Measurements from ENCODE around the gene RTP2. TPM values are rescaled to one million over a fixed set of nuclear protein-coding genes. Genes with fewer than 3 reads are reported as not detected.
A peak's percentile ranks its signal among the peaks of the same experiment; 100 is the strongest.

The RTP2 gene
- total RNA-seq, 2 donors from 2014 or later = not detected

DNA sequence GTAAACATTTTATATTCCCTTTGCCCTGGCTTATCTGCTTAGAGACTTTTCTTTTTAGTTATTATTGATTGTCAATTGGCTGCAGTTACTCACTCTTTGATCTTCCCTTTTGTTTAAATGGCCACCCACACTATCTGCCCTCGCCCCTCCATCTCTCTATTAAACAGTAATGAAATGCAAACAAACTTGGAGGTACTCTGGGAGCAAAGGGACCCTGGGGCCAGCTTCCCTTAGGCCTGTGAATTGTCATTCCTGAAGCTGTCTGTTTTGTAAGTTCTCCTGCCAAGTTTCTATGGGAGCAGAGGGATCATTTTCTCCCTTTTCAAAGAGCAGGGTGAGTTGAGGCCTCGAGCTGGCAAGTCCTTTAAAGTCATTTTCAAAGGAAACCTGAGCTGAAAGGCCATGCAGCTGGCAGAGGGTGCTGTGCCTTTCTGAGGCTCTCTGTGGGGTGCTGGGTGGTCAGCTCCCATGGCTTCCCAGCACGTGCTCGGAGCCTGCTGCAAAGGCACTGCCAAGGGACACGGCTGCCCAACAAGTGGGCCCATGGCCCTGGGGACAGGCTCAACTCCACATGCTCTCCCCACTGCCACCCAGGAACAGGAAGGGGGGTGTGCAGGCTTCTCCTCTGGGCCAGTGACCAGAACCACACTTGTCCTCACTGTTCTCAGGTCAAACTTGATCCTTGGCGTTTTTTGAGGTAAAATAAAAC lies 17.4 kb upstream of the RTP2 start:
- Mint-ChIP-seq H3K27ac (no peak overlapping the region), H3K36me3 (ENCODE audit: insufficient read depth in 2 of 2) (peaks cover 0 to 8% of the 10 kb centered on the region in 2 donors), H3K4me3 (no peak overlapping the region), H3K27me3 (ENCODE audit: low read depth) (no peaks in the 10 kb centered on the region), H3K4me1 (ENCODE audit: low read depth) (peaks cover under 1% of the 10 kb centered on the region), H3K9me3 (no peaks in the 10 kb centered on the region)
- no peak for ATAC-seq (replicated peaks in 1 of 2)
- no peak for DNase-seq

DNA sequence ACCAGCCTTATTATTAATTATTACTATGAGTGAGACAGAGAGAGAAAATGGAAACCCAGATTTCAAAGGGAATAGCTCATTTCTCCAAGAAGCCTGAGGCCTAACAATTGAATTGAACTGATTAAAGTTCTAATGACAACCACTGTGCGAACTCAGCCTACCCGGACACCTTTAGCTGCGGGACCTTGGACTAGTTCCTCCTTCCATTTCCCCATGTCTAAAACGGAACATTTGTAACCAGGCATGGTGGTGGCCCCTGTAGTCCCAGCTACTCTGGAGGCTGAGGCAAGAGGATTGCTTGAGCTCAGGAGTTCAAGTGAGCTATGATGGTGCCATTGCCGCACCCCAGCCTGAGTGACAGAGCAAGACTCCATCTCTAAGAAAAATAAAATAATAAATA lies 16.4 kb upstream of the RTP2 start:
- Mint-ChIP-seq H3K27ac (no peak overlapping the region), H3K4me1 (ENCODE audit: low read depth) (peaks cover 10% of the 10 kb centered on the region), H3K9me3 (no peaks in the 10 kb centered on the region), H3K4me3 (no peak overlapping the region), H3K27me3 (ENCODE audit: low read depth) (no peaks in the 10 kb centered on the region), H3K36me3 (ENCODE audit: insufficient read depth in 2 of 2) (peaks cover 0 to 4% of the 10 kb centered on the region in 2 donors)
- DNase-seq (no peak), ATAC-seq (replicated peaks in 1 of 2) (no peak)

DNA sequence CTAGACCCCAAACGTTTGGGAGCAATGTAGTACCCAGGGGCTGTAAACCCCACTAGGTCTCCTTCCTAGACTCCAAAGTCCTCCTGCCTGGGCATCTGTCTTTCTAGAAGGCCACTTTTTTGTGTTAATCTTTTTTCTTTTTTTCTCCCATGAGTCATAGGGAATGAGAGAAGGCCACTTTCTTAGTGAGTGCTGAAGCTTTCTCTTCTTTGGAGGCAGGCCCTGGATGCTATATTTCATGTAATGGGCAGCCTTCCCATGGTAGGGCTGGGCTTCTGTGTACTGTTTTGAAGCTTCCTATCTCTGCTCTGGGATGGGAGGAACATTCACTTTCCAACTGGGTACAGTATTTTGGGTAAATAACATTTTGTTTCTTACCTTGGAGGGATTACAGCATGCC lies 15.2 kb upstream of the RTP2 start:
- Mint-ChIP-seq H3K4me1 (ENCODE audit: low read depth) (peaks cover 14% of the 10 kb centered on the region), H3K9me3 (no peaks in the 10 kb centered on the region), H3K4me3 (no peak overlapping the region), H3K27me3 (ENCODE audit: low read depth) (no peaks in the 10 kb centered on the region), H3K36me3 (ENCODE audit: insufficient read depth in 2 of 2) (no peaks in the 10 kb centered on the region), H3K27ac (no peak overlapping the region)
- DNase-seq (no peak), ATAC-seq (replicated peaks in 1 of 2) (no peak)

DNA sequence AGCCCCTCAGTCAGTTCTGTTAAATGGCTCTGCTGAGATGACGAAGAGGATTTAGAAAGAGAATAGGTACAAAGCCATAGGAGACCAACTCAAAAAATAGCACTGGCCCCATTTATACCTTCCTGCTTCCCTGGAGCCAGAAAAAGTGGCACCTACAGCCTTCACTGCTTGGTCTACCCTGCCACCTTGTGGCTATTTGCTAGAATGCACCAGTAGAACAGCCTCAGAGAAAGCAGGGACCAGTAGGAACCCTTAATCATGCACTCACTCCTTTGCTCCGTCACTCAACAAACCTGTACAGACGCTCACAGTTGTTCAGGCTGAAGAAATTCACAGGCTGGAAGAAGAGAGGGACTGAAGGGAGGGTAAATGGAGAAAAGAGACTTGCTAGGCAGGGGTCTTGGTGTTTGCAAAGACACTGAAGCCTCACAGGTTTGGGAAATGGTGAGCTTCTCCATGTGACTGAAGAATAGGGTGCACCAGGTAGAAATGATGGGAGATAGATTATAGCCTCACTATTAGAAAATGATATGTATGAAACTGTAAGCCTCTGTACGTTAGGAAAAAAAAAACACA lies 12.1 kb upstream of the RTP2 start:
- H3K27ac Mint-ChIP-seq = no peak overlapping the region
- no peaks in the 10 kb centered on the region for H3K27me3 Mint-ChIP-seq (ENCODE audit: low read depth)
- H3K4me3 Mint-ChIP-seq = no peak overlapping the region

DNA sequence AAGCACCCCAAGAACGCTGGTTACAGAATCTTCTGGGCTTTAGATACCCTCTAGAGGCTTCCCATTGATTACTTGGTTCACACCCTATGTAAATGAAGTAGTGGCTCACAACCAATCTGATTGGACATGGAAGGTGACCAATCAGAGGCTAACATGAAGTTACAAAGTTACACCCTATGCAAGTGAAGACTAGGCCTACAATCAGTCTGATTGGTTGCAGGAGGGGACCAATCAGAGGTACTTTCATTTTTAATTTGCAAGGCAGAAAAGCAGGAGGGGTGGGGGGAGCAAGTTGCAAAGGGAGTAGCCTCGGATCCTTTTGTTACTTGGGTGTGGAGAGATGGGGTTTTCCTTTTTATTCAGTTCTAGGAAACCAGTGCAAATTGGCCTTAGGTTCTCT lies 11.1 kb upstream of the RTP2 start:
- Mint-ChIP-seq H3K9me3 (no peaks in the 10 kb centered on the region), H3K27me3 (ENCODE audit: low read depth) (no peaks in the 10 kb centered on the region), H3K36me3 (ENCODE audit: insufficient read depth in 2 of 2) (no peaks in the 10 kb centered on the region), H3K4me3 (no peak overlapping the region), H3K27ac (no peak overlapping the region), H3K4me1 (ENCODE audit: low read depth) (peaks cover 14% of the 10 kb centered on the region)
- ATAC-seq (replicated peaks in 1 of 2) = peak; percentile 52 to 68
- no peak for DNase-seq

More for the DNA sequence above, 12.1 kb upstream of the RTP2 start:
- DNase-seq (peak; percentile 68 to 79), ATAC-seq (replicated peaks in 1 of 2) (peak; percentile 78 to 81)
- H3K36me3 Mint-ChIP-seq (ENCODE audit: insufficient read depth in 2 of 2) = no peaks in the 10 kb centered on the region
- no peaks in the 10 kb centered on the region for H3K9me3 Mint-ChIP-seq
- peaks cover 14% of the 10 kb centered on the region for H3K4me1 Mint-ChIP-seq (ENCODE audit: low read depth)

DNA sequence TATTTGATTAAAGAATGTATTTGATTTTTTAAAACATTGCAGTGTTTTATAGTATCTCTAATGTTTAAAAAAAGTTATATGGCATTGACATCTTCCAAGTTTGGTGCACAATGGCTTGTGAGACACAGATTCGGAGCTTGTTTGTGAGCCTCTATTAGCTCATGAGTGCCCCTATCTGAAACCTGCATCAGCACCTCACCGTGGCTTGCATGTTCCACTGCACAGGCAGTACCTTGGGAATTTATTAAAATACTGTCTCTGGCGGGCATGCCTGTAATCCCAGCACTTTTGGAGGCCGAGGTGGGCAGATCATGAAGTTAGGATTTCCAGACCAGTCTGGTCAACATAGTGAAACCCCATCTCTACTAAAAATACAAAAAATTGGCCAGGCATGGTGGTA lies 6.8 kb upstream of the RTP2 start:
- peaks cover 8% of the 10 kb centered on the region for H3K4me1 Mint-ChIP-seq (ENCODE audit: low read depth)
- no peak for ATAC-seq (replicated peaks in 1 of 2)
- no peak for DNase-seq
- H3K27ac Mint-ChIP-seq = no peak overlapping the region
- H3K36me3 Mint-ChIP-seq (ENCODE audit: insufficient read depth in 2 of 2) = no peaks in the 10 kb centered on the region
- no peaks in the 10 kb centered on the region for H3K9me3 Mint-ChIP-seq
- no peak overlapping the region for H3K4me3 Mint-ChIP-seq
- H3K27me3 Mint-ChIP-seq (ENCODE audit: low read depth) = no peaks in the 10 kb centered on the region

DNA sequence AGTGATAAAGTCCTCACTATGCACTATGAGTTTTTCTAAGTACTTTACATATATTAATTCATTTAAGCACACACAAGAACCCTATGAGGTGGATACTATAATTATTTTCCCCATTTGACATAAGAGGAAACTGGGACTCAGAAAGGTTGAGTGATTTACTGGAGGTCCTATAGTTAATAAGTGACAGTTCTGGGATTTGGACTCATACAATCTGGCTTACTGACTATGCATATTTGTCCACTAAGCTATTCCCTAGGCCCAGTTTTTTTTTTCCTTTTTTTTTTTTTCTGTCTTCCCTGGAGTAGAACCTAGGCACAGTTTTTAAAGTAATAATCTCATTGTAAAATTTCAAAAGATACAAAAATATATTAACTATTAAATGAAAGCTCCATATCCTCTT lies 6.3 kb upstream of the RTP2 start:
- H3K4me1 Mint-ChIP-seq (ENCODE audit: low read depth) = peaks cover 3% of the 10 kb centered on the region
- no peak for ATAC-seq (replicated peaks in 1 of 2)
- H3K36me3 Mint-ChIP-seq (ENCODE audit: insufficient read depth in 2 of 2) = no peaks in the 10 kb centered on the region
- H3K4me3 Mint-ChIP-seq = no peak overlapping the region
- H3K27ac Mint-ChIP-seq = no peak overlapping the region
- no peak for DNase-seq
- no peaks in the 10 kb centered on the region for H3K9me3 Mint-ChIP-seq
- H3K27me3 Mint-ChIP-seq (ENCODE audit: low read depth) = no peaks in the 10 kb centered on the region

DNA sequence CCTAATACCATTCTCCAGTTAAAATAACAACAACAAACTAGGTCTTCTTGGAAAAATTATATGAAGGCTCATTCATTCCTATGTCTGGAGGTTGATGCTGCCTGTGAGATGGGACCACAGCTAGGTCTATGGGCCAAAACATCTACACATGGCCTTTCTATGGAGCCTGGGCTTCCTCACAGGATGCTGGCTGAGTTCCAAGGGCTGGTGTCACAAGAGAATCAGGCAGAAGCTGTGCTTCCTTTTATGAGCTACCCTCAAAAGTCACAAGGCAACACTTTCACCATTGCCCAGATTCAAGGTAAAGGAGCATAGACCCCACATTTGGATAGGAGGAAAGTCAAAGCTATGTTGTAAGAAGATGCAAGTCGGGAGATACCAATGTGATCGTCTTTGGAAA lies 4.6 kb upstream of the RTP2 start:
- ATAC-seq (replicated peaks in 1 of 2) = no peak
- no peaks in the 10 kb centered on the region for H3K9me3 Mint-ChIP-seq

DNA sequence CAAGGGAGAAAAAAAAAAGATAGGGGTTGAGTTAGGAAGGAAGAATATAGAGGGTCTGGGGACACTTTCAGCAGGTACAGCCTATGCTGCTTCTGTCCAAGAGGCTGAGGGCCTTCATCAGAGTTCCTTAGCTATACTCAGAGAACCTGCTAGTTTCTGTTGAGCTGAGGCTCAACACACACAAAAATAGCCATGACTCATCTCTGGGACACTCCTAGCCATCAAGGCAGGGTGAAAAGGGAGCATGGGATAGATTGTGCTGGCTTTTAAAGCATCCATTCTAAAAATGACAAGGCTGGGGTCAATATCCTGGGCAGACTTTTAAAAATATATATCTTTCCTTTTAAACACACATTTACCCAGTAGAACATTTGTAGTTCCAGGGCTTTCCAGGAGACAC lies 2.8 kb upstream of the RTP2 start:
- H3K9me3 Mint-ChIP-seq = no peaks in the 10 kb centered on the region
- ATAC-seq (replicated peaks in 1 of 2) = no peak
- no peak overlapping the region for H3K27ac Mint-ChIP-seq
- no peak for DNase-seq
- no peak overlapping the region for H3K4me3 Mint-ChIP-seq
- no peaks in the 10 kb centered on the region for H3K36me3 Mint-ChIP-seq (ENCODE audit: insufficient read depth in 2 of 2)
- H3K27me3 Mint-ChIP-seq (ENCODE audit: low read depth) = no peaks in the 10 kb centered on the region
- H3K4me1 Mint-ChIP-seq (ENCODE audit: low read depth) = no peaks in the 10 kb centered on the region

More for the DNA sequence above, 4.6 kb upstream of the RTP2 start:
- Mint-ChIP-seq H3K27me3 (ENCODE audit: low read depth) (no peaks in the 10 kb centered on the region), H3K4me1 (ENCODE audit: low read depth) (no peaks in the 10 kb centered on the region), H3K27ac (no peak overlapping the region), H3K36me3 (ENCODE audit: insufficient read depth in 2 of 2) (no peaks in the 10 kb centered on the region), H3K4me3 (no peak overlapping the region)
- no peak for DNase-seq

DNA sequence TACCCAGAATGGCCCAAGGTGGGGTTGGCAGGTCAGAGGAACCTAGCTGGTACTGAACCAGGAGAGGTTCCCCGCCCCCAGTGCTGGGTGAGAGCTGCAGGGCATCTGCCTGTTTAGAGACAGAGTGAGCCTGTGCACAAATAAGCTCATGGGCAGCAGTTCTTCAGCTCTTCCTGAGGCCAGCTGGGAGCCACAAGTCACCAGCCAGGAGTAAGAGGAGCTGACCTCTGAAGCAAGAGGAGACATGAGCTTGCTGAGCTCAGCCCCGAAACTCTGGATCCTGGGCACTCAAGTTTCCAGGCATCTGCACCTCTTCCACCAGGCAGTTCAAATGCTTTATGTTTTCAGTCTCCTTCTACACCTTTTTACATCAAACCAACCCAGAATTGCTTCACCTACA lies 2.1 kb downstream of the RTP2 start:
- H3K27ac Mint-ChIP-seq = no peak overlapping the region
- no peaks in the 10 kb centered on the region for H3K4me1 Mint-ChIP-seq (ENCODE audit: low read depth)
- ATAC-seq (replicated peaks in 1 of 2) (no peak), DNase-seq (no peak)
- no peaks in the 10 kb centered on the region for H3K36me3 Mint-ChIP-seq (ENCODE audit: insufficient read depth in 2 of 2)
- no peak overlapping the region for H3K4me3 Mint-ChIP-seq
- no peaks in the 10 kb centered on the region for H3K9me3 Mint-ChIP-seq
- peaks cover 24% of the 10 kb centered on the region for H3K27me3 Mint-ChIP-seq (ENCODE audit: low read depth)

DNA sequence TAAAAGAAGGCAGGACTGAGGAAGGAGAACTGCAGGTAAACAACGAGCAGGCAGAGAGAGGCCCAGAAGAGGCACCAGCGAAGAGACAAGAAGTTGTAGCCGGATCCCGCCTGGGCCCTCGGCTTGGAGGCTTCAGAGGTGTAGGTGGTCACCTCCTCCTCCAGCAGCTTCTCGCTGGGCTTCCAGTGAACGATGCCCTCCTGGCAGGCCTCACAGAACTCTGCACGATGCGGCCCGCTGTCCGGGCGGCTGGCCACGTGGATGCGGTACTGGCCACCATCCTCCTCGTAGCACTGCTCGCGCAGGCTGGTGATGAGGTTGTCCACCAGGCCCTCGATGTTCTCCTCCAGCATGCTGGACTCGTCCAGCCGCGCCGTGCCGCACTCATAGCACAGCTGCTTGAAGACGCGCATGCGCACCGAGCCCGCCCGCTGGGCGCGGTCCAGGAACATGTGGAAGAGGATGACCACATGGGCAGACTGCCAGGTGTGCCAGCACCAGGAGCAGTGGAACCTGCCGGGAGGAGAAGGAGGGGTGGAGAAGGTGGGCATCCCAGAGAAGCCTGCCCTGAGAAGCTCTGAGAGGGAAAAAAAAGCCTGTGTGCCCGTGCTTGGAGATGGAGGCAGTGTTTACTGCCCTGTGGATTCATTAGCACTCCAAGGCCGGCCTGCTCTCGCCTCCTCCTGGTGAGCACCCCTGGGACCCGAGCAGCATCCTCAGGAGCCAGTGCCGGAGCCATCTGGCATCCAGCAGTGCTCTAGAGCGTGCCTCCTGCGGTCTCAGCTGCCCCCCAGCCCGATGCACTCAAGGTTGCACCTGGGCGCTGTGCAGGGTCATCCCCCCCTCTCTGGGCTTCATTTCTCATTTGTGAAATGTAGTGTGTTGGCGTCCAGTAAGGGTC lies 3.6 kb downstream of the RTP2 start:
- Mint-ChIP-seq H3K9me3 (no peaks in the 10 kb centered on the region), H3K4me1 (ENCODE audit: low read depth) (no peaks in the 10 kb centered on the region)
- no peak for ATAC-seq (replicated peaks in 1 of 2)

DNA sequence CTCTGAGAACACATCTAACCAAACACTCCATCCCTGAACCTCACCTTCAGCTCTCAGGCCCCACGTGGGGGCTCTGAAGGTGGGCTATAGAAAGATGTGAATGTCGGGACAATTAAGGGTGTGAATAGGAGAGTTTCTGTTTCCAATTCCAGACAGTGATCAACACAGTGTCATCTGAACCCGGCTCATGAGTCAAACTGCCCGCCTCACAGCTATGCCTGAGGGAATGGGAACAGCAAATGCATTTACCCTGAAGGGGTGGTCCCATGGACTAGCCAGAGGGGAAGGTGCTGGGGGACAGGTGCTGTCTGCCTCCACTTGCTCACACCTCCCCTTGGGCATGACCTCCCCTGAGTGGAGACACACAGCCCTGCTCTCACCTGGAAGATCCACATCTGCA lies 6.3 kb downstream of the RTP2 start:
- no peak for DNase-seq
- no peak for ATAC-seq (replicated peaks in 1 of 2)
- no peak overlapping the region for H3K4me3 Mint-ChIP-seq
- H3K27me3 Mint-ChIP-seq (ENCODE audit: low read depth) = peaks cover 55% of the 10 kb centered on the region
- H3K36me3 Mint-ChIP-seq (ENCODE audit: insufficient read depth in 2 of 2) = no peaks in the 10 kb centered on the region
- H3K4me1 Mint-ChIP-seq (ENCODE audit: low read depth) = no peaks in the 10 kb centered on the region
- H3K27ac Mint-ChIP-seq = no peak overlapping the region
- H3K9me3 Mint-ChIP-seq = no peaks in the 10 kb centered on the region

More for the DNA sequence above, 3.6 kb downstream of the RTP2 start:
- H3K36me3 Mint-ChIP-seq (ENCODE audit: insufficient read depth in 2 of 2) = no peaks in the 10 kb centered on the region
- no peak overlapping the region for H3K27ac Mint-ChIP-seq
- no peak for DNase-seq
- H3K27me3 Mint-ChIP-seq (ENCODE audit: low read depth) = peaks cover 38% of the 10 kb centered on the region
- no peak overlapping the region for H3K4me3 Mint-ChIP-seq

DNA sequence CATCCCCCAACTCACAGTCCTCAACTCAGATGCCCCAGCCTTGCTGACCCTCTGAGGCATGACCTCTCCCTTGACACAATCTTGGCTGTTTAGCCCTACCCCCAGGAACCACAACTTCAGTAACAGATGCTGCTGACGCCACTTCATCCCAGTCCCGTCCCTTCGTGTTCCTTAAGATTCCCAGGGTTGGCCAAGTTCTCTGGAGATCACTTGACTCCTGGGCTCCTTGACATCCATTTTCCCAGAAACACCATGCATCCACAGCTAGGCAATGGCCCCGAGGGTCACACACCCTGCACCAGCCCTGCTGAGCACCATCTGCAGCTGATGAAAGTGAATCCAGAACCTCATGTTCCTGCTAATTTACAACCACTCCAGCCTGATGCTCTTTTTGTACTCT lies 6.9 kb downstream of the RTP2 start:
- Mint-ChIP-seq H3K4me1 (ENCODE audit: low read depth) (no peaks in the 10 kb centered on the region), H3K27me3 (ENCODE audit: low read depth) (peaks cover 60% of the 10 kb centered on the region), H3K9me3 (no peaks in the 10 kb centered on the region), H3K36me3 (ENCODE audit: insufficient read depth in 2 of 2) (no peaks in the 10 kb centered on the region), H3K4me3 (no peak overlapping the region), H3K27ac (no peak overlapping the region)
- DNase-seq (no peak), ATAC-seq (replicated peaks in 1 of 2) (no peak)
